Limb (tissue), 2 donors: ENCODE results near the gene DYNLT4.
"Not testable (repeated sequence)": the region's sequence is repeated elsewhere in the genome, so short reads cannot be mapped to it uniquely, and the experiment has no call there.

Source experiments
- DNase-seq, 2 donors: peaks; one replicate each; pipeline ENCODE4 v3.0.0-alpha.2; 2016; ENCODE audit errors: extremely low spot score in 2 of 2

DYNLT4 gene

GRCh38 chr1:44808938-44809917 lies 2.1 kb upstream of the DYNLT4 start:
- peak in 1 of 2 donors; percentile 45 for DNase-seq

DNA sequence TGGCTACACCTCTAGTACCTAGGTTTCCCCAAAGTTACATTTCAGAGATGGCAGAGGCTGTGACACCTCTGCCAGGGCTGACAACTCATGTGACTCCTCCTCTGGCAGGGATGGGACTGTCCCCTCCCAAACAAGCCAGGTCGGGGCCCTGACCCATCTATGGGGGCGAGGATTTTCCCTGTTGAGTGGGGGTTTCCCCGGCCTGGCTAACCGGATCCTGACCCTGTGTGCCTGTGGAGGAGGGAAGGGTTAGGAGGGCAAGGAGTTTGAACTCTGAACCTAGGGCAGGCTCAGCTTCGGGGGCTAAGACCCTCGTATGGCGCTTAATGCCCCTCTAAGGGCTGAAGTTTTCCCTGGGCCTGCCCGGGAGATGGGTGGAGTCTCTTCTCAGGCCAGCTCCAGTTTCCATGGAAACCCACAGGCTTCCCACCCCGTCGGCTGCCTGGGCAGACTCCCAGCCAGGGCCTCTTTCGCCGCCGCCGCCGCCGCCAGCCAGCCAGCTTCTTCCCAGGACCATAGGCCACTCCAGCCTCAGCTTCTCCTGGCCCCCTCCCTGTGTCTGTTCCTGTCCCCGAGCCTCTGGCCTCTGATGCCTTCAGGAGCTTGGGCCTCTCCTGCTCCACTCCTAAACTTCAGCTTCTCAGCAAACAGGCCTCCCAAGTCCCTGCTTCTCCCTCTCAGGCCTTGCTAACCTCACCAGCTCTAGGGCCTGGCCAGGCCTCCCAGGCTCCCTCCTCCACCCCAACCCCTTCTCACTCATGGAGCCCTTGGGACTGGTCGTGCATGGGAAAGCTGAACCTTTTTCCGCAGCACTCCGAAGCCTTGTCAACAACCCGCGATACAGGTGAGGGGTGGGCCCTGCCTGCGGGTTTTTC lies 1.1 kb upstream of the DYNLT4 start, which contains the start of gene BTBD19:
Gene BTBD19, plus strand, starts transcription at position 461 of the 875 bp plus-strand sequence. Its CDS starts 298 bp downstream, at position 759.
- DNase-seq: peak; percentile 91 to 92

- DNase-seq: peak; percentile 88 to 91
These were observed 362 bp upstream of the DYNLT4 start for GRCh38 chr1:44807364-44808062.

DNA sequence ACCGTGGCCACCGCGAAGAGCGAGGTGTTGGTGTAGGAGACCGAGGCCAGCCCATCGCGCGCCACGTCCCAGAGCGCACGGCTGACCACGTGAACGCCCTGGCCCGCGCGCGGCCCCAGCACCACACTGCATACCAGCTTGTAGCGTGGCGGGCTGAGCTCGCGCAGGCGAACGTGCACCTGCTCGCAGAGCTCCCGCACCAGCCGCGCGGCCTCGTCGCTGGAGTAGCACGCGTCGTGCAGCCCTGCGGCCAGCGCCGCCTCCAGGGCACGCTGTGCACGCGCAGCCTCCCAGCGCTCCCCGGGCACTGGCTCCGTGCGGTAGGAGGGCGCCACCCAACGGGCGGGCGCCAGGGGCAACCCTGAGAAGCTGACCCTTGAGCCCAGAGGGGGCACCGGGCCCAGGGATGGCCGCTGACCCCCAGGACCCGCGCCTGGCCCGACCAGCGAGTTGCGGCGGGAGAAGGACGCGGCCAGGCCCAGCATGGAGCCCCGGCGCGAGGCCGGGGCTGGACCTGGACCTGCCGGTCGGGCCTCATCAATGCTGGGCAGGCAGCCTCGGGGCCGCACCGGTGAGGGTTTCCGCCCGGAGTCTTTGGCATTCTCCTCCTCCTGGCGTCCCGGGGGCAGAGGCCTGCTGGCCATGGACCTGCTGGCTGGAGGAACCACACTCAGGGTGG lies 987 bp downstream of the DYNLT4 start:
- DNase-seq: peak in 1 of 2 donors; percentile 38

DNA sequence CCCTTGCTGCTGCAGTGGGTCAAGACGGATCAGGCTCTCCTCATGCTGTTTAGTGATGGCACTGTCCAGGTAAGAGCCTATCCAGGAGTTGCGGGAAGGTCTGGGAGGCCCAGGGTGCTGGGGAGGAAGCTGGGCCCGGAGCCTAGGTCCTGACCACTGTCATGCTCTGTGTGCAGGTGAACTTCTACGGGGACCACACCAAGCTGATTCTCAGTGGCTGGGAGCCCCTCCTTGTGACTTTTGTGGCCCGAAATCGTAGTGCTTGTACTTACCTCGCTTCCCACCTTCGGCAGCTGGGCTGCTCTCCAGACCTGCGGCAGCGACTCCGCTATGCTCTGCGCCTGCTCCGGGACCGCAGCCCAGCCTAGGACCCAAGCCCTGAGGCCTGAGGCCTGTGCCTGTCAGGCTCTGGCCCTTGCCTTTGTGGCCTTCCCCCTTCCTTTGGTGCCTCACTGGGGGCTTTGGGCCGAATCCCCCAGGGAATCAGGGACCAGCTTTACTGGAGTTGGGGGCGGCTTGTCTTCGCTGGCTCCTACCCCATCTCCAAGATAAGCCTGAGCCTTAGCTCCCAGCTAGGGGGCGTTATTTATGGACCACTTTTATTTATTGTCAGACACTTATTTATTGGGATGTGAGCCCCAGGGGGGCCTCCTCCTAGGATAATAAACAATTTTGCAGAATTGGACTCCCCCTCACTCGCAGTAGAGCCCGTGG lies 1.7 kb downstream of the DYNLT4 start:
- no peak for DNase-seq

- no peak for DNase-seq
These were observed 3.6 kb downstream of the DYNLT4 start for GRCh38 chr1:44803312-44804095.

- DNase-seq: no peak
These were observed 4.2 kb downstream of the DYNLT4 start for GRCh38 chr1:44803062-44803311.

- peak in 1 of 2 donors; percentile 66 for DNase-seq
These were observed 4.7 kb downstream of the DYNLT4 start for GRCh38 chr1:44802306-44803061.

- DNase-seq: peak in 1 of 2 donors; percentile 44
These were observed 5.5 kb downstream of the DYNLT4 start for GRCh38 chr1:44801491-44802305.

DNA sequence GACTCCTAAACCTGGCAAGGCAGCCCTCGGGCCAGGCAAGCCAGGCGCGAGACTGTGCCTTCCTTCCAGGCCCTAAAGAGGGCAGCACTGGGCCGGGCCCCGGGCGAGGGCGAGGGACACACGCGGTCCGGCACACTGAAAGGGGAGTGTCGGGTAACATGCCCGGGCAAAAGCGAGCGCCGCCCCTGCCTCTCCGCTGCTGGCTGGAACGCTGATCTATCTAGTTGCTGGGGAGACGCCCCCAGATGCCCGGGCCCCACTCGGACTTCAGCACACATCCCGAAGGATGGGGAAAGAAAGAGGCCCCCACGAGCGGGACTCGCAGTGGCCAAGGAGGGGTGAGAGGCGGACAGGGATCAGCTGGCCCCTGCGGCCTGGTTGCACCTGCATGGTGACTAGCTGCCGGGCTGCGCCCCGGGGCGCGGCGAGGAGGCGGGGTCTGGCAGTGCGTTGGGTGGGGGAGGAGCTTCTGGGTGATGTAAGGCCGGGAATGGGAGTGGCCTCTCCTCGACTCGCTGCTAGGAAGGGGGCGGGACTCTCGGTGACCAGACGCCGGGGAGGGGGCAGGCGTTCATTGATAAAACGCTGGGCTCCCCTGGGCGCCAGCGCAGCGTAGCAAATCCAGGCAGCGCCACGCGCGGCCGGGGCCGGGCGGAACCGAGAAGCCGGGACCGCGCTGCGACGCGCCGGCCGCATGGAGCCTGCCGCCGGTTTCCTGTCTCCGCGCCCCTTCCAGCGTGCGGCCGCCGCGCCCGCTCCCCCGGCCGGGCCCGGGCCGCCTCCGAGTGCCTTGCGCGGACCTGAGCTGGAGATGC lies 7.2 kb downstream of the DYNLT4 start, which contains the start of gene PLK3:
Gene PLK3, plus strand, starts transcription at position 608 of the 815 bp plus-strand sequence. Its CDS starts 87 bp downstream, at position 695.
- DNase-seq: peak; percentile 97 to 99

DNA sequence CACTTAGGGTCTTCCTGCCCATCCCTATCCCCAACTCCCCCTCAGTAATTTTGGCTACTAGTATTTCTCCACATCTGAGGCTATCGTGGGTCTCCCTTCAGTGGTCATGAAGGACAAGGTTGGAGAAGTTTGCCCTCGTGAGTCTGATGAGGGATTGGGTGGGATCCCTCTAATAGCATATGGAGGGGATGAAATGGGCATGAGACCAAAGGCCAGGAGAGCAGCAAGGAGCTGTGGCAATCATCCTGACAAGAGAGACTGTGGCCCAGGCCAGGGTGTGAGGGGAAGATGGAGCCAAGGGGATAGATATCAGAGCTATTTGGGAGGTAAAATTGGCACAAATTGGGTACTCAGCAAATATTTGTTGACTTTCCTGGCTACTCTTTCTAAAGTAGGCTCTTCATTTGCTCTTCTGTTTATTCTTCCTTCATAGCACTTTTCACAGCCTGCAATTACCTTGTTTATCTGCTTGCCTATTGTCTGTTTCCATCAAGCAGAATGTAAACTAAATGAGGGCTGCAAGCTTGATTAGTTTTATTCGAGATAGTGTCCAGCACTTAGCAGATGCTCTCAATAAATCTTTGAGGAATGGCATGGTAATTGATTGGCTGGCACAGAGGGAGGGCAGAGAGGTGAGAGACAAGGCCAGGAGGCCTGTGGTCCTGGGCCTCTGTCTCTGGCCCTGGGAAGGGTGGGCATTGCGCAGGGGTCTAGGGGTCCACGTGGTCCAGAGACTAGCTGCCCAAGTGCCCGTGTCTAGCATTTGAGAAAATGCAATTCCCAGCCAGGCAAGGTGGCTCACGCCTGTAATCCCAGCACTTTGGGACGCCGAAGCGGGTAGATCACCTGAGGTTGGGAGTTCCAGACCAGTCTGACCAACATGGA lies 8.4 kb downstream of the DYNLT4 start:
- no peak for DNase-seq

DNA sequence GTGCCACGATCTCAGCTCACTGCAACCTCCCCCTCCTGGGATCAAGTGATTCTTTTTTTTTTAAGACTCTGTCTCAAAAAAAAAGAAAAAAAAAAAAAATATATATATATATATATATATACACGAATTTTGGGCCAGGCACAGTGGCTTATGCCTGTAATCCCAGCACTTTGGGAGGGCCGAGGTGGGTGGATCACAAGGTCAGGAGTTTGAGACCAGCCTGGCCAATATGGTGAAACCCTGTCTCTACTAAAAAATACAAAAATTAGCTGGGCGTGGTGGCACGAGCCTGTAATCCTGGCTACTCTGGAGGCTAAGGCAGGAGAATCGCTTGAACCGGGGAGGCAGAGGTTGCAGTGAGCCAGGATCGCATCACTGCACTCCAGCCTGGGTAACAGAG lies 9.3 kb downstream of the DYNLT4 start:
- DNase-seq: not testable (repeated sequence)

DNA sequence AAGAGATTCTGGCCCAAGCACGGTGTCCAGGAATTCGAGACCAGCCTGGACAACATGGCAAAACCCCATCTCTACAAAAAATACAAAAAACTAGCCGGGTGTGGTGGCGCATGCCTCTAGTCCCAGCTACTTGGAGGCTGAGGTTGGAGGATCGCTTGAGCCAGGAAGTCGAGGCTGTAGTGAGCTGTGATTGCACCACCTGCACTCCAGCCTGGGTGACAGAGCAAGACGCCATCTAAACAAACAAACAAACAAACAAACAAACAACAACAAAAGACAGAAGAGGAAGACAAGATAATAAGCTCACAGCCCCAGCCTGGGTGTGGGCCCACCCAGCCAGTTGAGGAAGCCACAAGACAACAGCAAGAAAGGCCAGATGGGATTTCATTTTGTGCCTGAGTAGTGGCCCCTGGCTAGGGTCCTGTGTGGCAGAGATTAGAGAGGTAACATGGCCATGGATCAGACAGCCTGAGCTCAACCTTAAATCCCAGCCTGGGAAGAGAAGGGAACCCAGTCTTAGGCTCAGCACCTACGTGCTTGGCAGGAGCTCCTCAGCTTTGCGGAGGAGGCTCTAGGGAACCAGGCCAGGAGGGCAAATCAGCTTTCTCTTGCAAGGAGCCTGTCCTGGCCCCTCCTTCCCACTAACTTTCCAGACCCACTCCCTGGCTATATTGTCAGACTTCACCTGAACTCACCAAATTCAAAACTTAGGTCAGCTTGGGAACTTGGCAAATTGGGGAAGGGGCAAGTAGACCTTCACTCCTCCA lies 14.2 kb downstream of the DYNLT4 start:
- DNase-seq: no peak

DNA sequence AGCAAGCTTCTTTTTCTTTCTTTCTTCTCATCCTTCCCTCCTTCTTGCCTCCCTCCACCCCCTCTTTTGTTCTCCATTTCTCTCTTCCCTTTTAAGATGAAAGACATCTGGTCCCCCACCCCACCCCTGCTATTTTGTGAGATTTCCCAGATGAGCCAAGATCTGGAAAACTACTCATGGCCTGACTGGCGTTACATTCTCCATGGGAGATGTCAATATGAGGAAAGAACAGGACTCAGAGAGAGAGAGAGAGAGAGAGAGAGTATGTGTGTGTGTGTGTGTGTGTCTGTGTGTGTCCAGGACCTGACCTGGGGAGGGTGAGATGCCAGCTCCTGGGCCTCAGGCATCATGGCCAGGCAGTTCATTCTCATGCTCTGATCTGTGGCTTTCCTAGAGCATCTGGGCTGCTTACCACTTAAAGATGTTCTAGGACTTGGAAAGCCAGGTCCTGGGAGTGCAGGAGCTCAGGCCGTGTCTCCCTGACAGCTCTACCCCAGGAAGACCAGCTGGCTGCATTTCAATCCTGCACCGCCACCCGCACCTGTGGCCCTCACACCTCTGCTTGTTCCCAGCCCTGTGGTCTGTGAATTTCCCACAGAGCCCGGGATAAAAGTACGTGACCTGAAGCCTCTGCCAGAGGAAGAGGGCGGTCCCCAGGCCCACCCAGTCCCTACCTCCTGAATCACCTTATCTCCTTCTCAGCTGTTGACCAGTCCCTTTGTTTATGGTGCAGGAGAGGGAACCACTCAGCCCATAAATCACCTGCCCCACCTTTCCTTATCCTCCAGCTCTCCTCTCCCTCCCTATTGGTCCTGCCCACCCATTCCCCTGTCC lies 16.0 kb downstream of the DYNLT4 start:
- no peak for DNase-seq
